ENCODE measurements around the gene BTBD7. TPM values are rescaled to one million over a fixed set of nuclear protein-coding genes. Genes with fewer than 3 reads are reported as not detected.
A peak's percentile ranks its signal among the peaks of the same experiment; 100 is the strongest.
"Not testable (repeated sequence)": the region's sequence is repeated elsewhere in the genome, so short reads cannot be mapped to it uniquely, and the experiment has no call there.

Gene BTBD7
- total RNA-seq, 1 experiment from 2014 or later: 16.8 TPM

GRCh38 chr14:93263416-93263815, 69.4 kb downstream of the BTBD7 start:
- no peak for DNase-seq (ENCODE audit: low read depth)

GRCh38 chr14:93262446-93262845, 70.4 kb downstream of the BTBD7 start:
- DNase-seq (ENCODE audit: low read depth): no peak

- DNase-seq (ENCODE audit: low read depth): no peak
Observed at GRCh38 chr14:93249128-93249831, 83.6 kb downstream of the BTBD7 start.

- DNase-seq (ENCODE audit: low read depth): no peak
Observed at GRCh38 chr14:93246534-93246933, 86.3 kb downstream of the BTBD7 start.

- DNase-seq (ENCODE audit: low read depth): no peak
Observed at GRCh38 chr14:93245764-93246420, 86.9 kb downstream of the BTBD7 start.

GRCh38 chr14:93240678-93241000, 92.2 kb downstream of the BTBD7 start:
- no peak for DNase-seq (ENCODE audit: low read depth)

GRCh38 chr14:93239869-93240677, 92.8 kb downstream of the BTBD7 start:
- peak; percentile 71 for DNase-seq (ENCODE audit: low read depth)

- peak; percentile 77 for DNase-seq (ENCODE audit: low read depth)
Observed at GRCh38 chr14:93234798-93235197, 98.0 kb downstream of the BTBD7 start.

- not testable (repeated sequence) for DNase-seq (ENCODE audit: low read depth)
Observed at GRCh38 chr14:93233078-93233477, 99.8 kb downstream of the BTBD7 start.

- no peak for DNase-seq (ENCODE audit: low read depth)
Observed at GRCh38 chr14:93232159-93232558, 100.7 kb downstream of the BTBD7 start.

GRCh38 chr14:93231129-93231979, 101.5 kb downstream of the BTBD7 start:
- DNase-seq (ENCODE audit: low read depth): no peak

GRCh38 chr14:93230539-93230938, 102.3 kb downstream of the BTBD7 start:
- DNase-seq (ENCODE audit: low read depth): no peak

- DNase-seq (ENCODE audit: low read depth): no peak
Observed at GRCh38 chr14:93228550-93228949, 104.3 kb downstream of the BTBD7 start.

GRCh38 chr14:93223565-93223964, 109.3 kb downstream of the BTBD7 start:
- DNase-seq (ENCODE audit: low read depth): no peak

GRCh38 chr14:93220509-93220908, 112.3 kb downstream of the BTBD7 start:
- no peak for DNase-seq (ENCODE audit: low read depth)

- DNase-seq (ENCODE audit: low read depth): peak; percentile 26
Observed at GRCh38 chr14:93219103-93219726, 113.6 kb downstream of the BTBD7 start.

- no peak for DNase-seq (ENCODE audit: low read depth)
Observed at GRCh38 chr14:93214598-93214997, 118.2 kb downstream of the BTBD7 start.

GRCh38 chr14:93212432-93212831, 120.4 kb downstream of the BTBD7 start:
- DNase-seq (ENCODE audit: low read depth): no peak

- DNase-seq (ENCODE audit: low read depth): peak; percentile 65
Observed at GRCh38 chr14:93207468-93208308, 125.1 kb downstream of the BTBD7 start.
